Muscle layer of duodenum (tissue), 2 donors: ENCODE data around the gene QSOX2.

Experiments used
- H3K27ac ChIP-seq: one replicate; pipeline ENCODE4 v1.7.0; 2013; ENCODE audit warnings: mild to moderate bottlenecking, low read length
- H3K27me3 ChIP-seq: one replicate; pipeline ENCODE4 v1.7.0; 2013; ENCODE audit warnings: low read depth, mild to moderate bottlenecking, control low read depth, low read length
- H3K36me3 ChIP-seq, 2 donors: one replicate each; pipeline ENCODE4 v1.7.0; 2013; ENCODE audit warnings: low read length in 2 of 2, control low read depth in 1 of 2, mild to moderate bottlenecking in 1 of 2; ENCODE audit not compliant: insufficient read depth in 2 of 2, control insufficient read depth in 1 of 2
- H3K4me1 ChIP-seq, 2 donors: one replicate each; pipeline ENCODE4 v1.7.0; 2013; ENCODE audit warnings: low read length in 2 of 2, mild to moderate bottlenecking in 2 of 2, control low read depth in 1 of 2, moderate library complexity in 1 of 2; ENCODE audit not compliant: insufficient read depth in 2 of 2, control insufficient read depth in 1 of 2
- H3K4me3 ChIP-seq, 2 donors: one replicate each; pipeline ENCODE4 v1.7.0; 2013; ENCODE audit warnings: low read length in 2 of 2, low read depth in 1 of 2, mild to moderate bottlenecking in 1 of 2
- H3K9me3 ChIP-seq, 2 donors: one replicate each; pipeline ENCODE4 v1.7.0; 2013; ENCODE audit warnings: low read length in 2 of 2, control low read depth in 1 of 2, mild to moderate bottlenecking in 1 of 2; ENCODE audit not compliant: control insufficient read depth in 1 of 2
- donor health status: healthy.

Gene QSOX2

GRCh38 chr9:136175616-136176197 is 69.9 kb downstream of the QSOX2 start:
- H3K4me3 ChIP-seq, result no peak overlapping the region
- H3K27ac ChIP-seq, result no peak overlapping the region
- H3K9me3 ChIP-seq, result no peaks in the 10 kb centered on the region
- H3K4me1 ChIP-seq, result no peaks in the 10 kb centered on the region
- H3K27me3 ChIP-seq, result no peaks in the 10 kb centered on the region
- H3K36me3 ChIP-seq, result no peaks in the 10 kb centered on the region

- Histone ChIP-seq H3K4me1 (no peaks in the 10 kb centered on the region), H3K4me3 (no peak overlapping the region), H3K36me3 (no peaks in the 10 kb centered on the region), H3K27ac (no peak overlapping the region), H3K9me3 (no peaks in the 10 kb centered on the region), H3K27me3 (no peaks in the 10 kb centered on the region)
These were observed 70.6 kb downstream of the QSOX2 start for GRCh38 chr9:136174779-136175615.

- Histone ChIP-seq H3K9me3 (no peaks in the 10 kb centered on the region), H3K4me3 (no peak overlapping the region), H3K4me1 (no peaks in the 10 kb centered on the region), H3K27ac (no peak overlapping the region), H3K36me3 (no peaks in the 10 kb centered on the region), H3K27me3 (no peaks in the 10 kb centered on the region)
These were observed 71.8 kb downstream of the QSOX2 start for GRCh38 chr9:136173648-136174290.

GRCh38 chr9:136172412-136173079 is 73.1 kb downstream of the QSOX2 start:
- Histone ChIP-seq H3K4me1 (no peaks in the 10 kb centered on the region), H3K4me3 (no peak overlapping the region), H3K9me3 (no peaks in the 10 kb centered on the region), H3K27ac (no peak overlapping the region), H3K27me3 (no peaks in the 10 kb centered on the region), H3K36me3 (no peaks in the 10 kb centered on the region)

GRCh38 chr9:136171801-136172411 is 73.7 kb downstream of the QSOX2 start:
- no peak overlapping the region for H3K27ac ChIP-seq
- H3K27me3 ChIP-seq, result no peaks in the 10 kb centered on the region
- H3K36me3 ChIP-seq, result no peaks in the 10 kb centered on the region
- H3K4me3 ChIP-seq, result no peak overlapping the region
- no peaks in the 10 kb centered on the region for H3K9me3 ChIP-seq
- H3K4me1 ChIP-seq, result no peaks in the 10 kb centered on the region

- no peaks in the 10 kb centered on the region for H3K4me1 ChIP-seq
- H3K4me3 ChIP-seq, result no peak overlapping the region
- no peaks in the 10 kb centered on the region for H3K36me3 ChIP-seq
- H3K27ac ChIP-seq, result no peak overlapping the region
- H3K27me3 ChIP-seq, result no peaks in the 10 kb centered on the region
- H3K9me3 ChIP-seq, result no peaks in the 10 kb centered on the region
These were observed 74.4 kb downstream of the QSOX2 start for GRCh38 chr9:136171009-136171800.

- Histone ChIP-seq H3K27me3 (no peaks in the 10 kb centered on the region), H3K36me3 (no peaks in the 10 kb centered on the region), H3K27ac (no peak overlapping the region), H3K4me3 (no peak overlapping the region), H3K9me3 (no peaks in the 10 kb centered on the region), H3K4me1 (no peaks in the 10 kb centered on the region)
These were observed 75.4 kb downstream of the QSOX2 start for GRCh38 chr9:136170006-136170901.

- Histone ChIP-seq H3K4me1 (no peaks in the 10 kb centered on the region), H3K9me3 (no peaks in the 10 kb centered on the region), H3K27ac (no peak overlapping the region), H3K27me3 (no peaks in the 10 kb centered on the region), H3K36me3 (no peaks in the 10 kb centered on the region), H3K4me3 (no peak overlapping the region)
These were observed 76.1 kb downstream of the QSOX2 start for GRCh38 chr9:136169495-136169894.

GRCh38 chr9:136163248-136163850 is 82.3 kb downstream of the QSOX2 start:
- no peaks in the 10 kb centered on the region for H3K4me1 ChIP-seq
- H3K9me3 ChIP-seq, result peaks cover 0 to 3% of the 10 kb centered on the region in 2 donors
- H3K36me3 ChIP-seq, result no peaks in the 10 kb centered on the region
- no peak overlapping the region for H3K4me3 ChIP-seq
- H3K27ac ChIP-seq, result no peak overlapping the region
- H3K27me3 ChIP-seq, result no peaks in the 10 kb centered on the region
